Measurements from ENCODE around the gene WDHD1.
"Not testable (repeated sequence)": the region's sequence is repeated elsewhere in the genome, so short reads cannot be mapped to it uniquely, and the experiment has no call there.

The WDHD1 gene

DNA sequence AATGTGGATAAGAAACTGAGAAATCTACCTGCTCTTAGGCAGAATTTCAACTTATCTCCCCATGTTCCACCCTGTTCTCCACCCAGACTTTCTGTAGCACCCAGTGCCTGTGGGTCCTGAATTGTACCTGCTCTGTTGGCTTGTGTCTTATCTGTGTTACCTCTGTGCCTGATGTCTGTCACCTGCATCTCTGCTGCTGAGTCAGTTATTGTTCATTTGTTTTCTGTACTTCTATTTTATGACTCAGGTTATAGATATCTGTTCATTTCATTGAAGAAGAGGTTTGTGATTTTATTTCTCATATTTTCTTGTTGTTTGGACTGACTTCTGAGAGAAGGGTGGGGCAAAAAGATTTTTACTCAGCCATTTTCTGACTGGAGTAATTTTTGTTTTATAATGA lies 11.8 kb upstream of the WDHD1 start:
- H3K9me2 ChIP-seq (replicated peaks; ENCODE audit: control insufficient read depth, low read length) = no peaks in the 10 kb centered on the region
- no peaks in the 10 kb centered on the region for H3K27me3 ChIP-seq (ENCODE audit: control insufficient read depth, low read length)
- H3K4me1 ChIP-seq (ENCODE audit: control insufficient read depth, low read length) = no peaks in the 10 kb centered on the region
- H4K20me1 ChIP-seq (ENCODE audit: control insufficient read depth, insufficient read depth, low read depth, low read length) = no peaks in the 10 kb centered on the region
- no peak for TF ChIP-seq EZH2phosphoT487 (IDR thresholded peaks at IDR 0.05; ENCODE audit: borderline replicate concordance, low read length)
- TF ChIP-seq, protein P1, sequence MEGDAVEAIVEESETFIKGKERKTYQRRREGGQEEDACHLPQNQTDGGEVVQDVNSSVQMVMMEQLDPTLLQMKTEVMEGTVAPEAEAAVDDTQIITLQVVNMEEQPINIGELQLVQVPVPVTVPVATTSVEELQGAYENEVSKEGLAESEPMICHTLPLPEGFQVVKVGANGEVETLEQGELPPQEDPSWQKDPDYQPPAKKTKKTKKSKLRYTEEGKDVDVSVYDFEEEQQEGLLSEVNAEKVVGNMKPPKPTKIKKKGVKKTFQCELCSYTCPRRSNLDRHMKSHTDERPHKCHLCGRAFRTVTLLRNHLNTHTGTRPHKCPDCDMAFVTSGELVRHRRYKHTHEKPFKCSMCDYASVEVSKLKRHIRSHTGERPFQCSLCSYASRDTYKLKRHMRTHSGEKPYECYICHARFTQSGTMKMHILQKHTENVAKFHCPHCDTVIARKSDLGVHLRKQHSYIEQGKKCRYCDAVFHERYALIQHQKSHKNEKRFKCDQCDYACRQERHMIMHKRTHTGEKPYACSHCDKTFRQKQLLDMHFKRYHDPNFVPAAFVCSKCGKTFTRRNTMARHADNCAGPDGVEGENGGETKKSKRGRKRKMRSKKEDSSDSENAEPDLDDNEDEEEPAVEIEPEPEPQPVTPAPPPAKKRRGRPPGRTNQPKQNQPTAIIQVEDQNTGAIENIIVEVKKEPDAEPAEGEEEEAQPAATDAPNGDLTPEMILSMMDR (IDR thresholded peaks at IDR 0.05; ENCODE audit: low read depth, low read length, poor library complexity, severe bottlenecking) = no peak
- peaks cover 63% of the 10 kb centered on the region for H3K79me2 ChIP-seq (ENCODE audit: control insufficient read depth, low read length)
- no peak overlapping the region for H3K27ac ChIP-seq (ENCODE audit: low read depth, low read length)
- H3K4me3 ChIP-seq (ENCODE audit: low read length) = no peak overlapping the region
- H3F3A ChIP-seq (ENCODE audit: control insufficient read depth, insufficient read depth) = no peaks in the 10 kb centered on the region
- peaks cover 67% of the 10 kb centered on the region for H3K36me3 ChIP-seq (ENCODE audit: control insufficient read depth, low read length)
- H3K9me3 ChIP-seq (ENCODE audit: control insufficient read depth, insufficient read depth, low read length) = no peaks in the 10 kb centered on the region
- no peak overlapping the region for H3K4me2 ChIP-seq (ENCODE audit: low read length)

DNA sequence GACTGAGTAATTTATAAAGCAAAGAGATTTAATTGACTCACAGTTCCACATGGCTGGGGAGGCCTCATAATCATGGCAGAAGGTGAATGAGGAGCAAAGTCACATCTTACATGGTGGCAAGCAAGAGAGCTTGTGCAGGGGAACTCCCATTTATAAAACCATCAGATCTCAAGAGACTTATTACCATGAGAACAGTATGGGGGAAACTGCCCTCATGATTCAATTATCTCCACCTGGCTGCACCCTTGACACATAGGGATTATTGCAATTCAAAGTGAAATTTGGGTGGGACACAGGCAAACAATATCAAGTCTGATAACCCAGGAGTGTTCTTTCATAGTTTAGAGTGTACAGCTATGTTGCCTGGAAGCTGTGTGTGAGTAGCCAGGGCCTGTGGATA lies 11.1 kb upstream of the WDHD1 start:
- not testable (repeated sequence) for H3K9me3 ChIP-seq (ENCODE audit: control insufficient read depth, insufficient read depth, low read length); H3F3A ChIP-seq (ENCODE audit: control insufficient read depth, insufficient read depth); H3K4me1 ChIP-seq (ENCODE audit: control insufficient read depth, low read length); H3K4me3 ChIP-seq (ENCODE audit: low read length); H4K20me1 ChIP-seq (ENCODE audit: control insufficient read depth, insufficient read depth, low read depth, low read length); H3K9me2 ChIP-seq (replicated peaks; ENCODE audit: control insufficient read depth, low read length); H3K4me2 ChIP-seq (ENCODE audit: low read length); H3K27ac ChIP-seq (ENCODE audit: low read depth, low read length); H3K27me3 ChIP-seq (ENCODE audit: control insufficient read depth, low read length)
- H3K36me3 ChIP-seq (ENCODE audit: control insufficient read depth, low read length) = peaks cover 67% of the 10 kb centered on the region
- peaks cover 70% of the 10 kb centered on the region for H3K79me2 ChIP-seq (ENCODE audit: control insufficient read depth, low read length)

DNA sequence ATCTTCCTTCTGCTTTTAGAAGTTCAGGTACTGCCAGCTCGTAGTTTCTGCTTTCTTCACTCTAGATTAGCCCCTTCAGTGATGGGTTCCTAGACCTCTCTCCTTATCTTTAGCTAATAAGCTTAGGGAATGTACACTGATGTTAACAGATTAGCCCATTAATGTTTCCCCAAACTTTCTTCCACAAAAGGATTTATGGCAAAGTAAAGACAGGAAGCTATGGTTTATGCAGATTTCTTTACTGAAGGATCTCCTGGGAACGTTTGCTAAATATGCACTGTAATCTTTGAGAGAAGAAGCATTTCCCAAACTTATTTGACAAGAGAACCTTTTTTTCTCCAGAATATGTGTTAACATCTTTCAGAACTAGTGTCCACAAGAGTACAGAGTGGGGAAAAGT lies 4.3 kb upstream of the WDHD1 start:
- H4K20me1 ChIP-seq (ENCODE audit: control insufficient read depth, insufficient read depth, low read depth, low read length) = peaks cover 8% of the 10 kb centered on the region; the same call in 1 of the 2 replicates
- H3K36me3 ChIP-seq (ENCODE audit: control insufficient read depth, low read length) = peaks cover 66% of the 10 kb centered on the region
- H3F3A ChIP-seq (ENCODE audit: control insufficient read depth, insufficient read depth) = no peaks in the 10 kb centered on the region
- no peaks in the 10 kb centered on the region for H3K9me3 ChIP-seq (ENCODE audit: control insufficient read depth, insufficient read depth, low read length)
- peaks cover 31% of the 10 kb centered on the region for H3K4me1 ChIP-seq (ENCODE audit: control insufficient read depth, low read length)
- H3K4me3 ChIP-seq (ENCODE audit: low read length) = no peak overlapping the region; the same call in 1 of the 2 replicates
- peaks cover 92% of the 10 kb centered on the region for H3K79me2 ChIP-seq (ENCODE audit: control insufficient read depth, low read length)
- no peaks in the 10 kb centered on the region for H3K9me2 ChIP-seq (replicated peaks; ENCODE audit: control insufficient read depth, low read length)
- no peaks in the 10 kb centered on the region for H3K27me3 ChIP-seq (ENCODE audit: control insufficient read depth, low read length)
- no peak overlapping the region for H3K27ac ChIP-seq (ENCODE audit: low read depth, low read length)
- TF ChIP-seq EZH2phosphoT487 (IDR thresholded peaks at IDR 0.05; ENCODE audit: borderline replicate concordance, low read length) = no peak
- TF ChIP-seq, protein P1 (IDR thresholded peaks at IDR 0.05; ENCODE audit: low read depth, low read length, poor library complexity, severe bottlenecking) = no peak
- H3K4me2 ChIP-seq (ENCODE audit: low read length) = peak overlapping the region; percentile 30

DNA sequence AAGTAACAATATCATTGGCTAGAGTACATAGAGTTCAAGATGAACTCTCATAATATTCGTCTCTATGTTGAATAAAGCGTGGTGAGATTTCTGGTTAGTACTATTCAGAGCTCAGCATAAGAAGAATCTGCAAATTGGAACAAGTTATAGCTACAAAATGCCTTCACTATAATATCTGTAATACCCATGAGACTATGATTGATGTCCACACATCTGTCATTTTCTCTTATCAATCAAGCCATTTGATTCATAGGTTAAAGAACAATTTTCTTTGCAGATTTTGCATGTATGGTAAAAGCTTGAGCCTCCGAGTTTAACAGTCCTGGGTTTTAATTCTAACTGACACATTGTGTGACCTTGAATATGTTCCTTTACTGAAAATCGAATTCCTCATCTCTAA lies 1.6 kb upstream of the WDHD1 start:
- Histone ChIP-seq H4K20me1 (ENCODE audit: control insufficient read depth, insufficient read depth, low read depth, low read length) (peaks cover 8% of the 10 kb centered on the region; the same call in 1 of the 2 replicates), H3K9me3 (ENCODE audit: control insufficient read depth, insufficient read depth, low read length) (no peaks in the 10 kb centered on the region), H3K36me3 (ENCODE audit: control insufficient read depth, low read length) (peaks cover 62% of the 10 kb centered on the region), H3K27me3 (ENCODE audit: control insufficient read depth, low read length) (no peaks in the 10 kb centered on the region), H3K79me2 (ENCODE audit: control insufficient read depth, low read length) (peaks cover 93% of the 10 kb centered on the region), H3K4me2 (ENCODE audit: low read length) (peak overlapping the region; percentile 89), H3K4me1 (ENCODE audit: control insufficient read depth, low read length) (peaks cover 45% of the 10 kb centered on the region), H3K9me2 (replicated peaks; ENCODE audit: control insufficient read depth, low read length) (no peaks in the 10 kb centered on the region), H3F3A (ENCODE audit: control insufficient read depth, insufficient read depth) (no peaks in the 10 kb centered on the region), H3K4me3 (ENCODE audit: low read length) (peak overlapping the region; percentile 97), H3K27ac (ENCODE audit: low read depth, low read length) (no peak overlapping the region)
- no peak for TF ChIP-seq EZH2phosphoT487 (IDR thresholded peaks at IDR 0.05; ENCODE audit: borderline replicate concordance, low read length)
- TF ChIP-seq, protein P1 (IDR thresholded peaks at IDR 0.05; ENCODE audit: low read depth, low read length, poor library complexity, severe bottlenecking) = no peak

All from DOHH2 (cell line).